ENCODE measurements around the gene VIT. TPM values are rescaled to one million over a fixed set of nuclear protein-coding genes. Genes with fewer than 3 reads are reported as not detected.

VIT gene
- total and polyA plus RNA-seq, 7 donors, result 1.2 to 8.5 (median 4.5) TPM

DNA sequence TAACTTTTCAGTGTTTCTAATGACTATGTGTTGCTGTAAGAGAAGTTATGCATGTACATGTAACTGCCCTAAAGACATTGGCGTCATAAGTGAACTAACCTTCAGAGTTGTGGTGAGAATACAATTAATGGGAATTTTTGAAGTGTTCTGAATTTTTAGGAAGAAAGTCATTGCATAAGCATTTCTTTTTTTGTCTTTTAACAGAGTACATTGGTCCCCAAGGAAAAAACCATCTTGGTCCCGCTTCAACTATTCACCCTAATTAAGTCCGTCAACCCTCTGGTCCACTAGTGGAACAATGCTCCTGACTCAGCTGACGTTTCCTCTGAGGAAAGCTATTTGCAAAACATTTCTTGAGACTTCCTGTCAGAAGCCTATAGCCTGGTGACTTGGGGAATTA lies 41.1 kb upstream of the VIT start:
- no peak overlapping the region for H3K4me3 ChIP-seq
- no peaks in the 10 kb centered on the region for H3K36me3 ChIP-seq (ENCODE audit: insufficient read depth in 1 of 2, low read depth in 1 of 2)
- peak overlapping the region; percentile 87 for H3K27ac ChIP-seq
- no peaks in the 10 kb centered on the region for H3K27me3 ChIP-seq (ENCODE audit: insufficient read depth in 3 of 3, low read length in 2 of 3)
- WGBS, 3 donors, result 60 to 80% (median 61%) methylated on average over 4 of the region's 4 CpGs
- no peak for ATAC-seq
- TF ChIP-seq, protein P1, sequence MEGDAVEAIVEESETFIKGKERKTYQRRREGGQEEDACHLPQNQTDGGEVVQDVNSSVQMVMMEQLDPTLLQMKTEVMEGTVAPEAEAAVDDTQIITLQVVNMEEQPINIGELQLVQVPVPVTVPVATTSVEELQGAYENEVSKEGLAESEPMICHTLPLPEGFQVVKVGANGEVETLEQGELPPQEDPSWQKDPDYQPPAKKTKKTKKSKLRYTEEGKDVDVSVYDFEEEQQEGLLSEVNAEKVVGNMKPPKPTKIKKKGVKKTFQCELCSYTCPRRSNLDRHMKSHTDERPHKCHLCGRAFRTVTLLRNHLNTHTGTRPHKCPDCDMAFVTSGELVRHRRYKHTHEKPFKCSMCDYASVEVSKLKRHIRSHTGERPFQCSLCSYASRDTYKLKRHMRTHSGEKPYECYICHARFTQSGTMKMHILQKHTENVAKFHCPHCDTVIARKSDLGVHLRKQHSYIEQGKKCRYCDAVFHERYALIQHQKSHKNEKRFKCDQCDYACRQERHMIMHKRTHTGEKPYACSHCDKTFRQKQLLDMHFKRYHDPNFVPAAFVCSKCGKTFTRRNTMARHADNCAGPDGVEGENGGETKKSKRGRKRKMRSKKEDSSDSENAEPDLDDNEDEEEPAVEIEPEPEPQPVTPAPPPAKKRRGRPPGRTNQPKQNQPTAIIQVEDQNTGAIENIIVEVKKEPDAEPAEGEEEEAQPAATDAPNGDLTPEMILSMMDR (IDR thresholded peaks at IDR 0.05), result no peak
- no peaks in the 10 kb centered on the region for H3K9me3 ChIP-seq
- DNase-seq, result no peak
- H3K4me1 ChIP-seq, result peaks cover 33% of the 10 kb centered on the region
- intact Hi-C loops (cut with DNase I), result no loop called here

DNA sequence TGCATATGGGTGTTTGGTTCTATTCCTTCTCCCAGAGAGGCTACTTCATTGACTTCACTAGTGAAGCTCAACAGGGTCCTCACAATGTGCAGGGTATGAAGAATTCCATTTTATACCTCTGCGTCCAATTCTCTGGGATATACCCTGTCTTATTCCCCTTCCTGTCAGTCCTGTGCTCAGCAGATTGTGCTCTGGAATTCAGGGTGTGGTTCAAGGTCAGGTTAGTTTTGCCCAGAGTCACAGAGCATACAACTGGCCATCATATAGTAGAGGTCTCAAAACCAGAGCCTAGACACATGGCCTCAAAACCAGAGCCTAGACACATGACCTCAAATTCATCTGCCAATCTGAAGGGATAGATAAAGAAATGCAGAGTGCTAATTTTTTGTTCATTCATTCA lies 38.8 kb upstream of the VIT start:
- peaks cover 18% of the 10 kb centered on the region for H3K4me1 ChIP-seq
- ATAC-seq (no peak), DNase-seq (no peak)
- H3K4me3 ChIP-seq, result no peak overlapping the region
- no peaks in the 10 kb centered on the region for H3K36me3 ChIP-seq (ENCODE audit: insufficient read depth in 1 of 2, low read depth in 1 of 2)
- WGBS, 3 donors, result 74 to 96% (median 93%) methylated on average over 1 of the region's 1 CpG
- peak overlapping the region; percentile 67 for H3K27ac ChIP-seq
- no peaks in the 10 kb centered on the region for H3K27me3 ChIP-seq (ENCODE audit: insufficient read depth in 3 of 3, low read length in 2 of 3)
- intact Hi-C loops (cut with DNase I), result no loop called here
- no peaks in the 10 kb centered on the region for H3K9me3 ChIP-seq
- TF ChIP-seq, protein P1 (IDR thresholded peaks at IDR 0.05), result no peak

DNA sequence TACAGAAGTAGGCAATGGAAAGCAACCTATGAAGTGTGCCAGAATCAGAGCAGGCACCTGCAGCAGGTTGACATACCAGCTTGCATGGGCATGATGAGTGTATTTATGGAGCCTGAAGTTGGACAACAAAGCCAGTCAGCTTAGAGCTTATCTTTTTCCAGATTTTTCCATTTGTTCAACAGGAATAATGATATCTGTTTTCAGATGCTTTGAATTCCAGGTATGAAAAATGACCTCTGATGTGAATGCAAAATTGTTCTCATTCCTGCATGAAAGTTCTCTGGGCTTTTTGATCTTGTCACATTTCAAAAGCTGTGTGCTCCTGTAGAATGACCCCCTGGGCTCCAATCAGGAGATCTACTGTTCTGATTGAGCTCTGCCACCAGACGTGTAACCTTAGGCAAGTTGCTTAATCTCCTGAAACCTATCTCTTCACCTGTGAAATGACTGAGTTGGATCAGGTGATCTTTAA lies 38.2 kb upstream of the VIT start:
- 15 to 32% (median 28%) methylated on average over 1 of the region's 1 CpG for WGBS, 3 donors
- TF ChIP-seq, protein P1 (IDR thresholded peaks at IDR 0.05), result no peak
- Histone ChIP-seq H3K9me3 (no peaks in the 10 kb centered on the region), H3K4me3 (no peak overlapping the region), H3K36me3 (ENCODE audit: insufficient read depth in 1 of 2, low read depth in 1 of 2) (no peaks in the 10 kb centered on the region), H3K4me1 (peaks cover 23% of the 10 kb centered on the region), H3K27ac (peak overlapping the region; percentile 67), H3K27me3 (ENCODE audit: insufficient read depth in 3 of 3, low read length in 2 of 3) (no peaks in the 10 kb centered on the region)
- no peak for ATAC-seq
- intact Hi-C loops (cut with DNase I), result no loop called here
- DNase-seq, result no peak

DNA sequence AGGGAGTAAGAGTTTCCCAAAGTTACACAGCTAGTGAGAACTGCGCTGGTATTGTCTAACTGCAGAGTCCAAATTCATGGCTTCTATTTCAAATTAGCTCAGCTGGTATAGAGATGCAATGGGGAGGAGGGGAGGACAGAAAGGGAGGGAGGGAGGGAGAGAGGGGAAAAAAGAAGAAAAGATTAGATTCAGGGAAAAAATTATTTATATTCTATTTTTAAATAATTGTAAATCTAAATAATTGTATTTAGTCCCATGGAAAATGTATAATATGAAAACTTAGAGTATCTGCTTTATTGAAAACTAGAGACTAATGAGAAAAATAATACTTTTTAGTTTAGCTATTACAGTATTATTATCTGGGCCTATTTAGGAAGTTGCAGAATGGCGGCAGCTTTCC lies 37.3 kb upstream of the VIT start:
- H3K36me3 ChIP-seq (ENCODE audit: insufficient read depth in 1 of 2, low read depth in 1 of 2), result no peaks in the 10 kb centered on the region
- H3K9me3 ChIP-seq, result no peaks in the 10 kb centered on the region
- H3K27ac ChIP-seq, result peak overlapping the region; percentile 67
- no peaks in the 10 kb centered on the region for H3K27me3 ChIP-seq (ENCODE audit: insufficient read depth in 3 of 3, low read length in 2 of 3)
- no peak overlapping the region for H3K4me3 ChIP-seq
- intact Hi-C loops (cut with DNase I), result no loop called here
- no peak for DNase-seq
- H3K4me1 ChIP-seq, result peaks cover 25% of the 10 kb centered on the region
- WGBS, 3 donors, result 56 to 71% (median 67%) methylated on average over 2 of the region's 2 CpGs
- TF ChIP-seq, protein P1 (IDR thresholded peaks at IDR 0.05), result no peak
- no peak for ATAC-seq

DNA sequence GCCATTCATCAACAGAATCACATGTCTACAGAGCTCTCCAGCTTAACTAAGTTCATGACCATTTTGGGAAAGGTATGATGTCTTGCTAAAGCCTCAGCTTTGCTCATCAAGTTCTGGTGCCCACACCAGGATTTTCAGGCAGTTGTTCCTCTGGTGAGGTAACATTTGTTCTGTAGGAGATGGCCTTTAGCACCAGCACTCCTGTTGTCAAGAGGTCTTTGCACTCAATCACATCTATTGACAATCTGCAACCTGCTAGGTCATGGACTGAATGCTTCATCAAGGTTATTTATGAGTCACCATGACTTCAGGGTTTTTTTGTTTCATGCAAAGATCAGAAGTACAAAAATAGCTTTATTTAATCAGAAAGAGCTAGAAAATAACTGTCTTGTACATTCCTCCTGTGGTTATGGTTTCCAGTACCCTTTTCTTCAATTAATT lies 36.6 kb upstream of the VIT start:
- Histone ChIP-seq H3K27ac (peak overlapping the region; percentile 67), H3K27me3 (ENCODE audit: insufficient read depth in 3 of 3, low read length in 2 of 3) (no peaks in the 10 kb centered on the region), H3K36me3 (ENCODE audit: insufficient read depth in 1 of 2, low read depth in 1 of 2) (no peaks in the 10 kb centered on the region), H3K4me1 (peaks cover 23% of the 10 kb centered on the region), H3K9me3 (no peaks in the 10 kb centered on the region), H3K4me3 (no peak overlapping the region)
- intact Hi-C loops (cut with DNase I), result loop anchor here (5.0 to 10.0 kb wide), 4 partner anchors 63 to 145 kb away; partner anchors contain the start of gene FEZ2 (in 1 of the 2)
- DNase-seq (no peak), ATAC-seq (peak; percentile 48 to 78 (median 76))
- TF ChIP-seq, protein P1 (IDR thresholded peaks at IDR 0.05), result no peak
